ENCODE data around the gene CLDN14. TPM values are rescaled to one million over a fixed set of nuclear protein-coding genes. Genes with fewer than 3 reads are reported as not detected.

The CLDN14 gene
- total RNA-seq, 1 experiment from 2014 or later: not detected

DNA sequence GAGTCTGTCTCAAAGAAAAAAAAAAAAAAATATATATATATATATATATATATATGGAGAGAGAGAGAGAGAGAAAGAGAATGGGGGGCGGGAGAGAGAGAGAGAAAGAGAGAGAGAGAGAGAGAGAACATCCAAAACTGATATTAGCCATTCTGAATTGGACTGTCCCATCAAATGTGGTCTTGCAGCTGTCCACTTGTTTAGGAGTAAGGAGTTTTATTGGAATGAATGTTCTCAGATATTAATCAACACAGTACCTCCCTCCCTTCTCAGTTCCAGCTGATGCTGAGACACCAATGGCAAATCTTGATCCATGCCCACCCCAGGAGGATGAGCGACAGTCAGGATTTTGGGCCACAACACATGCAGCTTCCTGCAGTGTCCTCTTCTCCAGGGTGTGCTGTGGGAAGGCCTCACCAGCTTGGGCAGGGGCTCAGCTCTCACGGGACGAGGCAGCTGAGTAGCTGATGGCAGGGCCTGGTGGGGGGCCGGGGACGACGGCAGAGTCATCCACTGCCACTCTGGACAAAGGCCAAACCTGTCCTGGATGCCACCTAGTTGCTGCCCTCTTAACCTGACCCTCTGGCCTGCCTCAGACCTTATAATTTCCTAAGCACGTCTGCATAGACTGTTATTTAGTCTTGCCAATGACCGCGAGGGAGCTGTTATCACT is 9.3 kb upstream of the CLDN14 start:
- no peak overlapping the region for H3K4ac ChIP-seq (ENCODE audit: low read depth, low read length)
- H2BK20ac ChIP-seq (ENCODE audit: low read depth, low read length, poor library complexity, severe bottlenecking): no peak overlapping the region
- H3K79me2 ChIP-seq (ENCODE audit: insufficient read depth, low read length): no peaks in the 10 kb centered on the region
- H3K14ac ChIP-seq (ENCODE audit: insufficient read depth, low read length): no peak overlapping the region
- H3K23ac ChIP-seq (ENCODE audit: insufficient read length, low read depth, low read length): no peak overlapping the region
- H4K91ac ChIP-seq (ENCODE audit: insufficient read length, low read depth, low read length): no peak overlapping the region
- H3K23me2 ChIP-seq (ENCODE audit: insufficient read length, low read depth, low read length, poor library complexity, severe bottlenecking): no peaks in the 10 kb centered on the region
- peaks cover 2% of the 10 kb centered on the region in 2 experiments; a peak in 2 of 4 replicates for H3K4me1 Mint-ChIP-seq
- H3K36me3 Mint-ChIP-seq (ENCODE audit: insufficient read depth in 1 of 3, low read depth in 3 of 3): no peaks in the 10 kb centered on the region
- no peaks in the 10 kb centered on the region for H4K20me1 ChIP-seq (ENCODE audit: control insufficient read depth, insufficient read depth, insufficient read length)
- no peaks in the 10 kb centered on the region for H3K4me1 ChIP-seq (ENCODE audit: insufficient read depth, low read length)
- H3K9ac ChIP-seq (ENCODE audit: extremely low read depth, insufficient read length, low read length): no peak overlapping the region
- no peaks in the 10 kb centered on the region for H3K27me3 ChIP-seq (ENCODE audit: insufficient read depth, low read length)
- H4K5ac ChIP-seq (ENCODE audit: insufficient read length, low read depth, low read length): no peak overlapping the region
- H3K56ac ChIP-seq (ENCODE audit: insufficient read length, low read depth, low read length): no peak overlapping the region
- H3K9me3 ChIP-seq (ENCODE audit: control insufficient read depth, low read depth, low read length): no peaks in the 10 kb centered on the region
- H3K4me2 ChIP-seq (ENCODE audit: insufficient read depth, insufficient read length, low read length): no peak overlapping the region
- no peak overlapping the region for H3K4me3 Mint-ChIP-seq
- H3K79me1 ChIP-seq (ENCODE audit: insufficient read depth, low read depth, low read length, poor library complexity, severe bottlenecking): no peaks in the 10 kb centered on the region
- H2BK5ac ChIP-seq (ENCODE audit: insufficient read length, low read length): no peak overlapping the region
- WGBS (ENCODE audit: extremely low coverage, insufficient read length, low lambda C conversion rate): no CpG with 5 or more reads among the region's 10 CpGs
- no peak overlapping the region for H2AK5ac ChIP-seq (ENCODE audit: insufficient read length, low read length)
- H2BK15ac ChIP-seq (ENCODE audit: low read depth, low read length): no peak overlapping the region
- H3K18ac ChIP-seq (ENCODE audit: insufficient read length, low read depth, low read length): no peak overlapping the region
- H3K27ac ChIP-seq (ENCODE audit: insufficient read length, low read depth, low read length): no peak overlapping the region
- no peak overlapping the region for H2AFZ ChIP-seq (ENCODE audit: low read length)
- H2BK12ac ChIP-seq (ENCODE audit: insufficient read length, low read depth, low read length): no peak overlapping the region
- H3K27ac Mint-ChIP-seq: no peak overlapping the region; a peak in 1 of 7 replicates
- H3K27me3 Mint-ChIP-seq (ENCODE audit: low read depth): peaks cover 5% of the 10 kb centered on the region; the same call in 1 of the 2 replicates
- no peak for DNase-seq
- no peaks in the 10 kb centered on the region for H3K9me3 Mint-ChIP-seq
- TF ChIP-seq, protein P1, sequence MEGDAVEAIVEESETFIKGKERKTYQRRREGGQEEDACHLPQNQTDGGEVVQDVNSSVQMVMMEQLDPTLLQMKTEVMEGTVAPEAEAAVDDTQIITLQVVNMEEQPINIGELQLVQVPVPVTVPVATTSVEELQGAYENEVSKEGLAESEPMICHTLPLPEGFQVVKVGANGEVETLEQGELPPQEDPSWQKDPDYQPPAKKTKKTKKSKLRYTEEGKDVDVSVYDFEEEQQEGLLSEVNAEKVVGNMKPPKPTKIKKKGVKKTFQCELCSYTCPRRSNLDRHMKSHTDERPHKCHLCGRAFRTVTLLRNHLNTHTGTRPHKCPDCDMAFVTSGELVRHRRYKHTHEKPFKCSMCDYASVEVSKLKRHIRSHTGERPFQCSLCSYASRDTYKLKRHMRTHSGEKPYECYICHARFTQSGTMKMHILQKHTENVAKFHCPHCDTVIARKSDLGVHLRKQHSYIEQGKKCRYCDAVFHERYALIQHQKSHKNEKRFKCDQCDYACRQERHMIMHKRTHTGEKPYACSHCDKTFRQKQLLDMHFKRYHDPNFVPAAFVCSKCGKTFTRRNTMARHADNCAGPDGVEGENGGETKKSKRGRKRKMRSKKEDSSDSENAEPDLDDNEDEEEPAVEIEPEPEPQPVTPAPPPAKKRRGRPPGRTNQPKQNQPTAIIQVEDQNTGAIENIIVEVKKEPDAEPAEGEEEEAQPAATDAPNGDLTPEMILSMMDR (conservative IDR thresholded peaks at IDR 0.05): no peak
- no peak overlapping the region for H3T11ph ChIP-seq (ENCODE audit: low read length)
- no peak overlapping the region for H2BK120ac ChIP-seq (ENCODE audit: low read depth, low read length, poor library complexity, severe bottlenecking)
- H4K8ac ChIP-seq (replicated peaks; ENCODE audit: insufficient read length, low read depth, low read length): no peak overlapping the region

All from H9 (cell line).